Trophoblast cell (in vitro differentiated cells and primary cell): ENCODE data around the gene GRIA2.

Experiments used
- DNase-seq, 2 donors: peaks; one replicate each; pipeline ENCODE4 v3.0.0-alpha.2; 2016
- H2AFZ ChIP-seq: 2 replicates; pipeline ENCODE4 v1.6.1; 2013; ENCODE audit warnings: low read length, moderate library complexity, mild to moderate bottlenecking; ENCODE audit not compliant: insufficient read depth, poor library complexity
- H2AK5ac ChIP-seq: 2 replicates; pipeline ENCODE4 v1.6.1; 2013; ENCODE audit warnings: mild to moderate bottlenecking, low read length
- H2BK120ac ChIP-seq: 2 replicates; pipeline ENCODE4 v1.6.1; 2013; ENCODE audit warnings: low read length, mild to moderate bottlenecking, moderate library complexity; ENCODE audit not compliant: insufficient read depth, poor library complexity
- H2BK12ac ChIP-seq: 2 replicates; pipeline ENCODE4 v1.6.1; 2013; ENCODE audit warnings: mild to moderate bottlenecking, low read length, moderate library complexity
- H2BK5ac ChIP-seq: 2 replicates; pipeline ENCODE4 v1.6.1; 2013; ENCODE audit warnings: low read length, low read depth, moderate library complexity, mild to moderate bottlenecking; ENCODE audit not compliant: poor library complexity
- H3K14ac ChIP-seq: 2 replicates; pipeline ENCODE4 v1.6.1; 2013; ENCODE audit warnings: mild to moderate bottlenecking, low read length
- H3K18ac ChIP-seq: 2 replicates; pipeline ENCODE4 v1.6.1; 2013; ENCODE audit warnings: mild to moderate bottlenecking, low read length
- H3K23ac ChIP-seq: 2 replicates; pipeline ENCODE4 v1.6.1; 2013; ENCODE audit warnings: low read length
- H3K27ac ChIP-seq: 2 replicates; pipeline ENCODE4 v1.5.1; 2013; ENCODE audit warnings: low read depth, mild to moderate bottlenecking, inconsistent platforms, low read length, moderate library complexity
- H3K27me3 ChIP-seq: 2 replicates; pipeline ENCODE4 v1.6.1; 2013; ENCODE audit warnings: inconsistent platforms, mild to moderate bottlenecking, low read length, moderate library complexity; ENCODE audit not compliant: insufficient read depth
- H3K36me3 ChIP-seq, 2 experiments: 1 replicate in 1 of 2; 2 replicates in 1 of 2; pipeline ENCODE4 v1.6.1; 2013; ENCODE audit warnings: low read length in 2 of 2, mild to moderate bottlenecking in 2 of 2, moderate library complexity in 1 of 2; ENCODE audit not compliant: insufficient read depth in 2 of 2, control insufficient read depth in 1 of 2
- H3K4ac ChIP-seq: 2 replicates; pipeline ENCODE4 v1.6.1; 2013; ENCODE audit warnings: low read depth, mild to moderate bottlenecking, low read length, moderate library complexity
- H3K4me1 ChIP-seq, 2 experiments: 1 replicate in 1 of 2; 2 replicates in 1 of 2; pipeline ENCODE4 v1.6.1; 2013; ENCODE audit warnings: low read length in 2 of 2, mild to moderate bottlenecking in 2 of 2, moderate library complexity in 1 of 2; ENCODE audit not compliant: insufficient read depth in 2 of 2, control insufficient read depth in 1 of 2
- H3K4me2 ChIP-seq: 2 replicates; pipeline ENCODE4 v1.6.1; 2013; ENCODE audit warnings: inconsistent platforms, mild to moderate bottlenecking, low read length, moderate library complexity
- H3K4me3 ChIP-seq: 2 replicates; pipeline ENCODE4 v1.5.1; 2013; ENCODE audit warnings: mild to moderate bottlenecking, low read depth, low read length, inconsistent platforms
- H3K79me1 ChIP-seq: one replicate; pipeline ENCODE4 v1.6.1; 2013; ENCODE audit warnings: low read length
- H3K79me2 ChIP-seq: 2 replicates; pipeline ENCODE4 v1.6.1; 2013; ENCODE audit warnings: low read length, mild to moderate bottlenecking; ENCODE audit not compliant: control insufficient read depth, insufficient read depth, poor library complexity
- H3K9ac ChIP-seq: 2 replicates; pipeline ENCODE4 v1.6.1; 2013; ENCODE audit warnings: mild to moderate bottlenecking, low read length
- H3K9me3 ChIP-seq: 2 replicates; pipeline ENCODE4 v1.6.1; 2013; ENCODE audit warnings: low read depth, mild to moderate bottlenecking, control low read depth, inconsistent platforms, low read length; ENCODE audit not compliant: insufficient read depth
- H4K12ac ChIP-seq: 2 replicates; pipeline ENCODE4 v1.6.1; 2013; ENCODE audit warnings: low read depth, mild to moderate bottlenecking, low read length, moderate library complexity
- H4K8ac ChIP-seq: 2 replicates; pipeline ENCODE4 v1.6.1; 2013; ENCODE audit warnings: low read depth, mild to moderate bottlenecking, low read length, moderate library complexity
- H4K91ac ChIP-seq: one replicate; pipeline ENCODE4 v1.6.1; 2013; ENCODE audit warnings: low read depth, mild to moderate bottlenecking, low read length, moderate library complexity
- WGBS: extraction: QIAGEN DNeasy Blood & Tissue Kit; methylation state at CpG from one replicate; pipeline ENCODE4 v1.1.7; 2013; ENCODE audit warnings: missing lambda C conversion rate; ENCODE audit not compliant: insufficient read length, insufficient coverage; ENCODE audit errors: extremely low coverage; 5-methylcytosine and 5-hydroxymethylcytosine counted together

The GRIA2 gene

DNA sequence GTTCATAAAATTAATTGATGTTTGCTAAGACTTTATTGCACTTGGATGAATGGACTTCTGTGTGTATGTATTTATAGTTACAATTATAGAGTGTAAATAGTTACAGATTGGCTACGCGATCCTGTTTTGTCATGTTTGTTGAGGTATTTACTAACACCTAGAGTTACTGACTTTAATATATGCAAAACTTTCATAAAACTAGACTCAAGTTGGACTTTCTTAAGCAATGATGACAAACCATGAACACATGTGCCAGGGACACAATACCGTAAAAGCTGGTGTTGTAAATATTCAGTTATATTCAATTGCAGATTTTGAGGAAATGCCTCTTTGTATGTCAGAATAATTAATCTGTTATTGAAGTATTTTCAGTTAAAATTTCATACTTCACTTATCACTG, 6.1 kb downstream of the GRIA2 start:
- Histone ChIP-seq H4K8ac (no peak overlapping the region), H3K4me2 (no peak overlapping the region), H3K27ac (no peak overlapping the region), H4K12ac (no peak overlapping the region), H3K9me3 (no peaks in the 10 kb centered on the region), H2BK12ac (no peak overlapping the region), H3K4ac (no peak overlapping the region), H2AK5ac (no peak overlapping the region), H3K79me2 (no peaks in the 10 kb centered on the region), H4K91ac (no peak overlapping the region), H3K4me1 (peaks cover 4 to 6% of the 10 kb centered on the region in 2 experiments), H3K9ac (no peak overlapping the region), H3K14ac (no peak overlapping the region), H3K4me3 (no peak overlapping the region), H2BK5ac (no peak overlapping the region), H3K79me1 (no peaks in the 10 kb centered on the region), H3K23ac (no peak overlapping the region), H3K27me3 (peaks cover 11% of the 10 kb centered on the region), H3K36me3 (no peaks in the 10 kb centered on the region), H2AFZ (no peak overlapping the region), H2BK120ac (no peak overlapping the region), H3K18ac (no peak overlapping the region)
- WGBS: no CpG with 5 or more reads among the region's 3 CpGs
- no peak for DNase-seq

DNA sequence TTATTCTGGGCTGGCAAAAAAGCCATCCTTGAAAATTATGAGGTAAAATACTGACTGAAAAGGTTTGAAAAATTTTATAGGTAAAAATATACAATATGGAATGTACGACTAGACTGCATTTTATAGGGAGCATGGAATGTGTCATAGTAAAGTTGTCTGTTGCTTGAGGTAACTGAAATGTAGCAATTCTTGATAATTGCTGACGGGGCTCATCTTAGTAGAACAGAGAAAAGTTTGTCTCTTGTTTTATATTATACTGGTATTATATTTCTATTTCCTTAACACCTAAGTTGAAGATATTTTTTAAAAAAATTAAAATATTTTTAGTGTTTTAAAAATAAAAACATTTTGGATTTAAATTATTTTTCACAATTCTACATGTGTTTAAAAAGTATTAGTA, 11.0 kb downstream of the GRIA2 start:
- Histone ChIP-seq H2BK12ac (no peak overlapping the region), H4K8ac (no peak overlapping the region), H3K36me3 (no peaks in the 10 kb centered on the region), H4K91ac (no peak overlapping the region), H2BK5ac (no peak overlapping the region), H3K23ac (no peak overlapping the region), H2BK120ac (no peak overlapping the region), H3K79me1 (no peaks in the 10 kb centered on the region), H3K4me1 (no peaks in the 10 kb centered on the region), H3K4ac (no peak overlapping the region), H3K27me3 (no peaks in the 10 kb centered on the region), H2AFZ (no peak overlapping the region), H2AK5ac (no peak overlapping the region), H3K4me2 (no peak overlapping the region), H3K79me2 (no peaks in the 10 kb centered on the region), H3K18ac (no peak overlapping the region), H3K4me3 (no peak overlapping the region), H3K9me3 (no peaks in the 10 kb centered on the region), H3K9ac (no peak overlapping the region), H3K14ac (no peak overlapping the region), H3K27ac (no peak overlapping the region), H4K12ac (no peak overlapping the region)
- WGBS: no CpG with 5 or more reads among the region's 2 CpGs
- DNase-seq: no peak

DNA sequence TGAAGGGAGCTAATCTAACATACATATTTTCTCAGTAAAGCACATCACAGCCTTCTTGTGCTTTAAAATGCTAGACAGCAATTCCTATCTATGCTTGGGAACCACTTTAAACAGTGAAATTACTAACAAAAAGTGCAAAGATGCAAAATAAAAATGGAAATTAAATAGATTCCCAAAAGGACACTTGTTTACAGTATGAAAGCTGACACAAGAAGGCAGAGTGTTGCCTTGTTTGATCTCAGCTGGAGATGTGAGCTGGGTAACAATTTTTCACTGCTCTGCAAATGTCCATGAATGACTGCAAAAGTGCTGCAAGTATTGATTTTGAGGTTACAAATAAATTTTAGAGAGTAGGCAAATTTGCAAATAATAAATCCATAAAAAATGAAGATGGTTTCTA, 22.3 kb downstream of the GRIA2 start:
- Histone ChIP-seq H3K9me3 (no peaks in the 10 kb centered on the region), H3K4me1 (no peaks in the 10 kb centered on the region), H3K9ac (no peak overlapping the region), H3K4ac (no peak overlapping the region), H4K12ac (no peak overlapping the region), H3K79me1 (no peaks in the 10 kb centered on the region), H3K27ac (no peak overlapping the region), H4K8ac (no peak overlapping the region), H3K4me3 (no peak overlapping the region), H2AK5ac (no peak overlapping the region), H2BK120ac (no peak overlapping the region), H2AFZ (no peak overlapping the region), H3K14ac (no peak overlapping the region), H3K4me2 (no peak overlapping the region), H4K91ac (no peak overlapping the region), H2BK12ac (no peak overlapping the region), H3K27me3 (no peaks in the 10 kb centered on the region), H3K36me3 (no peaks in the 10 kb centered on the region), H3K79me2 (no peaks in the 10 kb centered on the region), H3K18ac (no peak overlapping the region), H2BK5ac (no peak overlapping the region), H3K23ac (no peak overlapping the region)
- no peak for DNase-seq

DNA sequence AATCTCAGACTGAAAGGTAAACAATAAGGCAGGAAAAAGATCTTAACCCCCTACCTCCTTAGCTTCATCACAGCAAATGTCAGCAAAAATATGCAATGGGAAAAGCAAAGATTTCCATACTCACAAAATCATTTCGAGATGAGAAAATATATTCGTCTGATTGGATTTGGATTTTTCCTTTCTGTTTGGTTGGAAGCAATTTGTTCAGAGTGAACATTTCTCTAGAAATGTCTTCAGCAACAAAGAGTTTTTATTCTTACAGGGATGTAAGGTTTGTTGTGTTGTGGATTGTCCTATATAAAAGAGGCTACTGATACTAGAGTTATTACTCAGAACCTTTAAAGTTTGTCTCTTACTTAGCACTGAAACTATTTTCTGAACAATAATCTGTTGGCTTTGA, 23.8 kb downstream of the GRIA2 start:
- Histone ChIP-seq H3K9ac (no peak overlapping the region), H3K36me3 (no peaks in the 10 kb centered on the region), H3K14ac (no peak overlapping the region), H3K79me2 (no peaks in the 10 kb centered on the region), H3K18ac (no peak overlapping the region), H2BK5ac (no peak overlapping the region), H4K12ac (no peak overlapping the region), H3K4ac (no peak overlapping the region), H3K23ac (no peak overlapping the region), H3K4me2 (no peak overlapping the region), H4K91ac (no peak overlapping the region), H2BK12ac (no peak overlapping the region), H3K27me3 (no peaks in the 10 kb centered on the region), H2AK5ac (no peak overlapping the region), H3K27ac (no peak overlapping the region), H4K8ac (no peak overlapping the region), H2AFZ (no peak overlapping the region), H2BK120ac (no peak overlapping the region), H3K9me3 (no peaks in the 10 kb centered on the region), H3K4me3 (no peak overlapping the region), H3K79me1 (no peaks in the 10 kb centered on the region), H3K4me1 (no peaks in the 10 kb centered on the region)
- no CpG with 5 or more reads among the region's 2 CpGs for WGBS
- no peak for DNase-seq

DNA sequence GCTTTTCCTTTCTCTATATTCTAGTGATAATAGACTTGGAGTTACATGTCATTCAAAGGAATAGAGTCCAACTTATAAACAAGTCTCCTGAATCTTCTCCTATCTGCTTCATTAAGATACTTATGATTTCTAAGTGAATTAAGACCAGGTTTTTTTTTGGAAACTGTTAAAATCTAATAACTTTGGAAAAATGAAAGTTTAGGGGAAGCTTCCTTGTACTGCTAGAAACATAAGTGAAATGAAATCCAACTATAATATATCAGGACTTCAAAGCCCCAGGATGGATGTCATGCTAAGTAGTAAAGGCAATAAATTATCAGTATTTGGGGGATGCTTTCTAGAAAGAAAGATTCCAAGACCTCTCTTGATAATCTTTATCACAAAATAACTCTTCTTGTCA, 24.8 kb downstream of the GRIA2 start:
- Histone ChIP-seq H2BK120ac (no peak overlapping the region), H3K9ac (no peak overlapping the region), H3K4me1 (no peaks in the 10 kb centered on the region), H3K4me3 (no peak overlapping the region), H3K18ac (no peak overlapping the region), H2BK5ac (no peak overlapping the region), H2AK5ac (no peak overlapping the region), H3K27ac (no peak overlapping the region), H4K8ac (no peak overlapping the region), H3K14ac (no peak overlapping the region), H4K91ac (no peak overlapping the region), H4K12ac (no peak overlapping the region), H3K9me3 (no peaks in the 10 kb centered on the region), H3K4ac (no peak overlapping the region), H3K79me2 (no peaks in the 10 kb centered on the region), H3K23ac (no peak overlapping the region), H3K79me1 (no peaks in the 10 kb centered on the region), H3K27me3 (no peaks in the 10 kb centered on the region), H2AFZ (no peak overlapping the region), H3K36me3 (no peaks in the 10 kb centered on the region), H2BK12ac (no peak overlapping the region), H3K4me2 (no peak overlapping the region)
- no peak for DNase-seq
